Right ventricle myocardium inferior (tissue), 1 donor: ENCODE data around the gene MUC5B. TPM values are rescaled to one million over a fixed set of nuclear protein-coding genes. Genes with fewer than 3 reads are reported as not detected.
"Not testable (repeated sequence)": the region's sequence is repeated elsewhere in the genome, so short reads cannot be mapped to it uniquely, and the experiment has no call there.

ENCODE experiments used
- ATAC-seq: fragments of 200-7000 bp; cut with Tn5 transposase; one replicate; pipeline ENCODE4 v1.9.1; 2020; ENCODE audit warnings: mild to moderate bottlenecking, moderate library complexity
- DNase-seq: peaks from one replicate; pipeline ENCODE4 v3.0.0; 2021; ENCODE audit errors: missing footprints
- intact Hi-C: fragments of 100-400 bp; cut with DNase I; formaldehyde crosslinking; loops from one replicate; pipeline ENCODE4 v1.11.0; 2022
- total RNA-seq: library from RNA; stranded (reverse); fragmentation: NEBNext Ultra II Directional; extraction: Animal tissue kit (Norgen Biotek cat#: 25700); gene quantifications from one replicate; pipeline ENCODE4 v1.2.1, GENCODE V29; 2021
- donor health status: DM: no; HTN: yes; CAD: no; lungs with severe emphysema.

MUC5B gene
- total RNA-seq, 1 donor from 2014 or later: not detected

DNA sequence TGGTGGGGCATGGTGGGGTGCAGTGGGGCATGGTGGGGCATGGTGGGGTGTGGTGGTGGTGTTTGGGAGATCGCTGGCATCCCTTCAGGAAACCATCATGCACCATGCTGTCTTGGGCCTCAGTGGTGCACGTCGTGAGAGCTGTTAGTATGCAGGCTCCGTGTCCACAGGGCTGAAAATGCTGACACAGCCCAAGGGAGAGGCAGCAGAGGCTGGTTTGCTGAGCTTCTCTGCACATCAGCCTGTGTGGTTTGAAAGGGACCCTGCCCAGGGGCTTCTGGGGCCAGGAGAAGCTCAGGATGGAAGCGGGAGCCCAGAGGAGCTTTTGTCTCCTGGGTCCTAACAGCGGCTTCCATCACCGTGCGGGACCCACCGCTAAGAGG, 30.2 kb downstream of the MUC5B start:
- DNase-seq (peak; percentile 17), ATAC-seq (no peak)
- intact Hi-C loops: no loop called here

DNA sequence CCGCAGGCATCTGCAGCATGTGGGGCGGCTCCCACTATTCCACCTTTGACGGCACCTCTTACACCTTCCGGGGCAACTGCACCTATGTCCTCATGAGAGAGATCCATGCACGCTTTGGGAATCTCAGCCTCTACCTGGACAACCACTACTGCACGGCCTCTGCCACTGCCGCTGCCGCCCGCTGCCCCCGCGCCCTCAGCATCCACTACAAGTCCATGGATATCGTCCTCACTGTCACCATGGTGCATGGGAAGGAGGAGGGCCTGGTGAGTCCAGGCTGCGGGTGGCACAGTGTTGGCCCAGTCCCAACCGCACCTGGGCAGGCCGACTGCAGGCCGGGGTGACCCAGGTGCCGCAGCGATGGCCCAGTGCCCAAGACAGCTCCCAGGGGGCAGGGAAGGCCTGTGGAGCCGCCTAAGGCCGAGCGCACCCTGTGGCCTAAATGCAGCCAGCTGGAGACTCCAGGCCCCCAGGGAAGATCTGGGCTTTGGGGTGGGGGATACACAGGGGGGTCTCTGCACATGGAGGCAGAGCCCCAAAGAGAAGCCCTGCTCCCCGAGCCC, 31.3 kb downstream of the MUC5B start:
- DNase-seq: peak; percentile 22
- intact Hi-C loops: no loop called here

DNA sequence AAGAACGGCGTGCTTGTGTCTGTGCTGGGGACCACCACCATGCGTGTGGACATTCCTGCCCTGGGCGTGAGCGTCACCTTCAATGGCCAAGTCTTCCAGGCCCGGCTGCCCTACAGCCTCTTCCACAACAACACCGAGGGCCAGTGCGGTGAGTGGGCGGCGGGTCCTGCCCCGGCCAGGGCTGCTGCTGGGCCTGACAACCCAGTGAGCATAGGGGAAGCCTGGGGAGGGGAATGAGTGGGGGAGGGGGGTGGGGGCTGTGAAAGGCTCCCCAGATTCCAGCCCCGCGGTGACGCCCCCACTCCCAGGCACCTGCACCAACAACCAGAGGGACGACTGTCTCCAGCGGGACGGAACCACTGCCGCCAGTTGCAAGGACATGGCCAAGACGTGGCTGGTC, 31.9 kb downstream of the MUC5B start:
- ATAC-seq (no peak), DNase-seq (peak; percentile 41)
- intact Hi-C loops: no loop called here

More for the DNA sequence above, 31.3 kb downstream of the MUC5B start:
- ATAC-seq: no peak

DNA sequence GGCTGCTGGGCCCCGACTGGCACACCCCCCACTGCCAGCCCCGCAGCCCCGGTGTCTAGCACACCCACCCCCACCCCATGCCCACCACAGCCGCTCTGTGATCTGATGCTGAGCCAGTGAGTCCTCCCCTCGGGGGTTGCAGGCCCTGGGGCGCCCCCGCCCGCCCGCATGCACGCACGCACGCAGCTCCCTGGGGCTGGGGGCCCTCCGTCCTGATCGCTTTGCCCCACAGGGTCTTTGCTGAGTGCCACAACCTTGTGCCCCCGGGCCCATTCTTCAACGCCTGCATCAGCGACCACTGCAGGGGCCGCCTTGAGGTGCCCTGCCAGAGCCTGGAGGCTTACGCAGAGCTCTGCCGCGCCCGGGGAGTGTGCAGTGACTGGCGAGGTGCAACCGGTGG, 32.3 kb downstream of the MUC5B start:
- intact Hi-C loops: no loop called here
- DNase-seq: peak; percentile 15
- no peak for ATAC-seq

DNA sequence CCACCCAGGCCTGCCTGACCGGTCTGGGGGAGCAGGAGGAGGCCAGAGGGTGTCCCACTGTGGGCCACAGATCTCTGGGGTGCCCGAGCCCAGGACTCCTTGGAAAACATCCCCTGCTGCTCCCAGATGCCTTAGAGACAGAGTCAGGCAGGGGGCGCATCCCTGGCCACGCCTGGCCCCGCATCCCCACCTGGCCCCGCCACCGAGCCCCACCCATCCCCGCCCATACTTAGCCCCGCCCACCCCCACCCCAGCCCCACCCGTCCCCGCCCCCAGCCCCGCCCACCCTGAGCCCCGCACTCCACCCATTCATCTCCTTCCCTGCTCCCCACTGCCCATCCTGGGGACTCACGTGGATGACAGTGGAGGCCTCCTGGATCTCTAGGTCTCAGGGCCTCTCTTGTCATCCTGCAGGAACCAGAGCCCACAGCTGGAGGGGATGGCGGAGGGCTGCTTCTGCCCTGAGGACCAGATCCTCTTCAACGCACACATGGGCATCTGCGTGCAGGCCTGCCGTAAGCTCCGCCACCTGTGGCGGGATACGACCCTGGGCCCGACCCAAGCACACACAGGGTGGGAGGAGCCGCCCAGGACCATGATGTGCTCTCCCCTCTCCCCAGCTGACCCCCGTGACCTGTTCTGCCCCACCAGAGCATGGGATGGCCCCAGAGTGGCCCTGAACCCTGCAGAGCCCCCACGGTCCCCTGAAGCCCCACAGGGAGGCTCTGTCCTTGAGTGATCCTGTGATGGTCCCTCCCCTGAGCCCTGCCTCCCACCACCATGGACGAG, 33.6 kb downstream of the MUC5B start:
- peak; percentile 42 for DNase-seq

DNA sequence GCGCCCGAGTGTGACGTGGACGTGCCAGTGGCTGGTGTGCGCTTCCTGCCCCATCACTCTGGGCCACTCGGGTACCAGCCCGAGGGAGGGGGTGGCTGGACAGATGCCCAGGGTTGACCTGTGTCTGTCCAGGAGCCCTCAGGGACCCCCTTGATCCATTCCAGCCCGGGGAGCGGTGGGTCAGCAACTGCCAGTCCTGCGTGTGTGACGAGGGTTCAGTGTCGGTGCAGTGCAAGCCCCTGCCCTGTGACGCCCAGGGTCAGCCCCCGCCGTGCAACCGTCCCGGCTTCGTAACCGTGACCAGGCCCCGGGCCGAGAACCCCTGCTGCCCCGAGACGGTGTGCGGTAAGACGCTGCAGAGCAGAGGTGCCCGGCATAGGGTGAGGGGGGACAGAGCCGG, 34.5 kb downstream of the MUC5B start:
- intact Hi-C loops: no loop called here
- DNase-seq (peak; percentile 60), ATAC-seq (no peak)

More for the DNA sequence above, 33.6 kb downstream of the MUC5B start:
- intact Hi-C loops: no loop called here
- no peak for ATAC-seq

DNA sequence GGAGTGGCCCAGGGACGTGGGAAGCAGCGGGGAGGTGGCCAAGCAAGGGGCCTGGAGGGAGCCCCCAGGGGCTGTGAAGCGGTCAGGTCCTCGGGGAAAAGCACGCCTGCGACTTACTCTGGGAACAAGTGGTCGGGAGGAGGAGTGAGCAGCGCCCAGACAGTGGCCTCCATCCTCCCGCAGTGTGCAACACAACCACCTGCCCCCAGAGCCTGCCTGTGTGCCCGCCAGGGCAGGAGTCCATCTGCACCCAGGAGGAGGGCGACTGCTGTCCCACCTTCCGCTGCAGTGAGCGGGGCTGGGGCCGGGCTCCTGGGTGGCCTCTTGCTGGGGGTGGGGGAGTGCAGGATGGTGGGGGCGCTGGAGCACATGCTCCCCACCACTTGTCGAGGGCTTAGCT, 35.0 kb downstream of the MUC5B start:
- ATAC-seq (no peak), DNase-seq (peak; percentile 65)
- intact Hi-C loops: no loop called here

DNA sequence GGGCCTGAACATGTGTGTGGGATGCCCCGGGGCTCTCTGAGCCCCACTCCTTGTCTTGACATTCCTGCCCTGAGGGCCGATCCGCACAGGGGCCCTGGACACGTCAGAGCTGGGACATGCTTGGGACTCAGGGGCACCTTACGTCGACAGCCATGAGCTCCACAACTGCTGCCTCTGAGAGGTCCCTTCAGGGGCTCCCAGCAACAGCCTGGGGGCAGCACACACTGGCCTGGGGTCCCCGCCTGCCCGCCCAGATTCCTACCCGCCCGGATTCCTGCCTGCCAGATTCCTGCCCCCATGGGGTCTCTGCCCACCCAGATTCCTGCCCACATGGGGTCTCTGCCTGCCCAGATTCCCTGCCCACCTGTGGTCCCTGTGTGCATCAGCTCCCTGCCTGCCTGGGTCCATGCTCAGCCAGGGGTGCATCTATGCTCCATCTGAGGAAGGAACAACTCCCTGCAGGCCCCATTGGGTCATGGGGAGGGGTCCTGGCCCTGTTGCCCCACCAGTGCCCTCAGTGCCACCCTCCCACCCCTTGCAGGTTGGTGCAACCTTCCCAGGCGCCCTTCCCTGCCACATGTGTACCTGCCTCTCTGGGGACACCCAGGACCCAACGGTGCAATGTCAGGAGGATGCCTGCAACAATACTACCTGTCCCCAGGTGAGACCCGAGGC, 35.7 kb downstream of the MUC5B start:
- intact Hi-C loops: no loop called here
- ATAC-seq: no peak
- peak; percentile 44 for DNase-seq

DNA sequence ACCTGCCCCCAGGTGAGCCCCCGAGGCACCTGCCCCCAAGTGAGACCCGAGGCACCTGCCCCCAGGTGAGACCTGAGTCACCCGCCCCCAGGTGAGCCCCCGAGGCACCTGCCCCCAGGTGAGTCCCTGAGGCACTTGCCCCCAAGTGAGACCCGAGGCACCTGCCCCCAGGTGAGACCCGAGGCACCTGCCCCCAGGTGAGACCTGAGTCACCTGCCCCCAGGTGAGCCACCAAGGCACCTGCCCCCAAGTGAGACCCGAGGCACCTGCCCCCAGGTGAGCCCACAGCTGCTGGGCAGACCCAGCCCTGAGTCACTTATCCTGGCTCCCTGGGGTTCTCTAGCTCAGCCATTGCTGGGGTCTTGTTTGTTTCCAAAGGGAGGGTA, 36.2 kb downstream of the MUC5B start:
- intact Hi-C loops: no loop called here
- ATAC-seq (no peak), DNase-seq (peak; percentile 34)

DNA sequence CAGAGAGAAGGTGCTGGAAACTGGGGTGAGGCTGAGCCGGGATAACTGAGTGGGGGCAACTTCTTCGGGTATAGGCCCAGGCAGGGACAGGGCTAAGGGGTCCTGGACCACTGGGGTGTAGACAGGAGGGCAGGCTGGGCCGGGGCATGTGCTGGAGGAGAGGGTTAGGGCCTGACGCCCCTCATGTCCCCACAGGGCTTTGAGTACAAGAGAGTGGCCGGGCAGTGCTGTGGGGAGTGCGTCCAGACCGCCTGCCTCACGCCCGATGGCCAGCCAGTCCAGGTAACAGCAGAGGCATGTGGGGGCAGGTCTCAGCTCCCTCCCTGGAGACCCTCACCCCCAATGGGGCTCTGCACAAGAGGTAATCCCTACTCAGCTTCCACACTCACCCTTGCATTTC, 36.7 kb downstream of the MUC5B start:
- intact Hi-C loops: no loop called here
- DNase-seq: peak; percentile 64
- ATAC-seq: no peak

DNA sequence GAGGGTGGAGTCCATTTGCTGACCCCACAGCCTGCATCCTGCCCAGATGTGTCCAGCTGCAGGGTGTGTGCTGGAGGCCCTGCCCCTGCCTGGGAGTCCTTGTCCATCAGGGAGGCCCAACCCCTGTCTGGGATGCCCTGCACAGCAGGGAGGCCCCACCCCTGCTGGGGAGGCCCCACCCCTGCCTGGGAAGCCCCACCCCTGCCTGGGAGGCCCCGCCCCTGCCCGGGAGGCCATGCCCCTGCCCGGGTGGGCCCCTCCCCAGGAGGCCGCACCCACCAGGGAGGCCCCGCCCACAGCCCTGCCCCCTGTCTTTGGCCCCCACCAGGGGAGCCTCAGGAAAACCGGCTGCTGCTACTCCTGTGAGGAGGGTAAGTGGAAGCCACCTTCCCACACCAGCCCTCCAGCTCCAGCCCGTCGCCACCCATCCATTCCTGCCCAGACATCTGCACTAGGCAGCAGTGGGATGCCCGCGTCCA, 37.2 kb downstream of the MUC5B start:
- DNase-seq (peak; percentile 26), ATAC-seq (no peak)
- intact Hi-C loops: loop anchor here (5.0 kb wide), 1 partner anchor 257 kb away; no protein-coding TSS in a partner anchor

DNA sequence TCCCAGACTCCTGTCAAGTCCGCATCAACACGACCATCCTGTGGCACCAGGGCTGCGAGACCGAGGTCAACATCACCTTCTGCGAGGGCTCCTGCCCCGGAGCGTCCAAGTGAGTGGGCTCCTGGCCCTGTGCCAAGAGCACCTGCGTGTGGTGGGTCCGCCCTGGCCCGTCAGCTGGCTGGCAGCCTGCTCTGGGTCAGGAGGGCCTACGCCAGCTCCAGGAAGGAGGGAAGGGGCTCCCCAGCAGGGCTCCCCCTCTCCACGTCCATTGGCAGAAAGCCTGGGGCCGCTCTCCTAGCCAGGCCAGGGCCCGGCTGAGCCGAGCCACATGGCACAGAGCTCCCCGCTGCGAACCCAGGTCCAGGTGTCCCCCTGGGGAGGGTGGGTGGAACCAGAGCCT, 37.8 kb downstream of the MUC5B start:
- no peak for ATAC-seq
- DNase-seq: peak; percentile 68
- intact Hi-C loops: loop anchor here (5.0 kb wide), 1 partner anchor 257 kb away; no protein-coding TSS in a partner anchor

DNA sequence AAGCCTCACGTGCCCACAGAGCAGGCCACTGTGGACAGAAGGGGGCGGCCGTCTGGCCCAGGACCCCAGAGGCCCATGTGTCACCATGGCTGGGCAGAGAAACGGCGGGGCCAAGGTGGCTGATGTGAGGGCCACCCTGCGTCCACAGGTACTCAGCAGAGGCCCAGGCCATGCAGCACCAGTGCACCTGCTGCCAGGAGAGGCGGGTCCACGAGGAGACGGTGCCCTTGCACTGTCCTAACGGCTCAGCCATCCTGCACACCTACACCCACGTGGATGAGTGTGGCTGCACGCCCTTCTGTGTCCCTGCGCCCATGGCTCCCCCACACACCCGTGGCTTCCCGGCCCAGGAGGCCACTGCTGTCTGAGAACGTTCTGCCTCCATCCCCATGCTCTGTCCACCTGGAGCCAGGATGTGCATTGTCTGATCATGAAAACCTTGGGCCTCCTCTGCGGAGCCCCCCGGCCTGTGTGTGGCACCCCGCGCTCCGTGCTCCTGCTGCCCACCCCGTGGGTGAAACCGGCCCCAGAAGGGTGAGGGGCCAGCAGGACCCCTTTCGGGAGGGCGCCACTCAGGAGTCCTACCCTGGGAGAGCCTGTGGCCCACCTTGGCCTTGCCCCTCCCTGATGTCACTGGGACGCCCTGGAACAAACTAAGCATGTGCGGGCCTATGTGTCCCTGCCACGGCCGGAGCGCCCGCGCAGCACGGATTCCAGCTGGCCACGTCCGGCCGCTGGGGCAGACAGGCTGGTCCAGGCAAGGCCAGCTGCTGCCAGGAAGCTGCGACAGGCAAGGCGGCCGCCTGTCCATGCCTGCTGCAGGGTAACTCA, 38.6 kb downstream of the MUC5B start:
- DNase-seq (peak; percentile 64), ATAC-seq (no peak)
- intact Hi-C loops: loop anchor here (2.0 to 5.0 kb wide), 2 partner anchors 47 to 256 kb away; partner anchors contain the start of gene TOLLIP

DNA sequence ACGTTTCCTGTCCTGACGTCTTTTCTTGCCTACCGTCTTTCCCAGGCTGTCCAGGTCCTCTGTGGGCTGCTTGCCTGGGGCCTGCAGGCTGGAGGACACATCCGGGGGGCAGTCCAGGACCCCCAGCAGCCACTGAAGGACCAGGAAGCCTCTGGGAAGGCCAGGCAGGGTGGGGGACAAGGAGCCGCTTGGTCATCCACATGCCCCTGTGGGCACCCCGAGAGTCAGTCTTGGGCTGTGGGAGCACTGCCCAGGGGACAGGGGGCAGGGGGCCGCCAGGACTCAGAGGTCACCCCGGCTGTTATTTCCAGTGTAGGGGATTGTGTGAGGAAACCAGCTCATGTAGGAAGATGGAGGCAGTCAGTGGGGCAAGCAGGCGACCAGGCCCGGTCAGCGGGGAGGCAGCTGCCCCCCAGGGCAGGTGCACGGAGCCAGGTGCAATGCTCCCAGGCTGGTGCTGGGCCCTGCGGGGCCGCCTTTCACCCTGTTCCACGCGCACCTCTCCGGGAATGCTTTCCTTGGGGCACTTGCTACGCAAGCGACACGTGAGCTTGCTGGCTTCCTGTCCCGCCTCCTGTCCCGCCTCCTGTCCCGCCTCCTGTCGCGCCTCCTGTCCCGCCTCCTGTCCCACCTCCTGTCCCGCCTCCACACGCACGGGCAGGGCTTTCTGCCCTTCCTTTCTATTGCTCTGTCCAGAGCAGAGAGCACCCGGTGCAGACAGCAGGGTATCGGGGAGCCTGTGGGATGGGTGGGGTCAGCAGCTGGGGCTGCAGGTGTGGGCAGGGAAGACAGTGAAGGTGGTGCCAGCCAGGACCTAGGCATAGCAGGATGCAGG, 39.5 kb downstream of the MUC5B start:
- intact Hi-C loops: loop anchor here (2.0 to 5.0 kb wide), 2 partner anchors 46 to 255 kb away; partner anchors contain the start of gene TOLLIP
- peak; percentile 94 for DNase-seq
- ATAC-seq: peak; percentile 96

DNA sequence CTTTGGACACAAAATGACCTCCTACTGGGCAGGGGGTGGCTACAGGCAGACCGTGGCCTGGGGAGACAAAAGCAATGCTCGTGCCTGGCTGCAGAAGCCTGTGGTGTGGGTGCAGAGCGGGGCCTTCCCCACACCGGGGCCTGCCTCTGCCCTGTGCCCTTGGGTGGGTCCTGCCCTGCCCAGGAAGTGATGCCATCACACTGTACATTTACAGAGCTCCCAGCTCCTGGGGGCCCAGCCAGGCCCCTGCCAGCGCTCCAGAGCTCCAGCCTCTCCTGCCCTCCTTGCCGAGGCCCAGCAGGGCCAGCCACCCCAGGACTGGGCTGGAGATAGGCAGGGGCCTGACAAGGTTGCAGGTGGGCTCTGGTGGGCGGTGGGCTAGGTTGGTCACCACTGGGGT, 40.1 kb downstream of the MUC5B start:
- ATAC-seq (peak; percentile 23), DNase-seq (peak; percentile 21)
- intact Hi-C loops: loop anchor here (2.0 to 5.0 kb wide), 2 partner anchors 46 to 254 kb away; partner anchors contain the start of gene TOLLIP

DNA sequence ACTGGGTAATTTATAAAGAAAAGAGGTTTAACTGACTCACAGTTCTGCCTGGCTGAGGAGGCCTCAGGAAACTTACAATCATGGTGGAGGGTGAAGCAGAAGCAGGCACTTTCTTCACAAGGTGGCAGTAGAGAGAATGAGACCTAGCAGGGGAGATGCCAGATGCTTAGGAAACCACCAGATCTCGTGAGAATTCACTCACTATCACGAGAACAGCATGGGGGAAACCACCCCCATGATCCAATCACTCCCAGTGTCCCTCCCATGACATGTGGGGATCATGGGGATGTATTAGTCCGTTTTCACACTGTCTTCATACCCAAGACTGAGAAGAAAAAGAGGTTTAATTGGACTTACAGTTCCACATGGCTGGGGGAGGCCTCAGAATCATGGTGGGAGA, 41.6 kb downstream of the MUC5B start:
- ATAC-seq: not testable (repeated sequence)
- intact Hi-C loops: loop anchor here (5.0 kb wide), 1 partner anchor 253 kb away; no protein-coding TSS in a partner anchor

DNA sequence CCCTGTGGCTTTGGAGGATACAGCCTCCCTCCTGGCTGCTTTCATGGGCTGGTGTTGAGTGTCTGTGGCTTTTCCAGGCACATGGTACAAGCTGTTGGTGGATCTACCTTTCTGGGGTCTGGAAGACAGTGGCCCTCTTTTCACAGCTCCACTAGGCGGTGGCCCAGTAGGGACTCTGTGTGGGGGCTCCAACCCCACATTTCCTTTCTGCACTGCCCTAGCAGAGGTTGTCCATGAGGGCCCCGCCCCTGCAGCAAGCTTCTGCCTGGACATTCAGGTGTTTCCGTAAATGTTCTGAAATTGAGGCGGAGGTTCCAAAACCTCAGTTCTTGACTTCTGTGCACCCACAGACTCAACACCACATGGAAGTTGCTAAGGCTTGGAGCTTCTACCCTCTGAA, 42.6 kb downstream of the MUC5B start:
- ATAC-seq, intact Hi-C loops: not testable (repeated sequence)
- peak; percentile 54 for DNase-seq

More for the DNA sequence above, 41.6 kb downstream of the MUC5B start:
- not testable (repeated sequence) for DNase-seq

DNA sequence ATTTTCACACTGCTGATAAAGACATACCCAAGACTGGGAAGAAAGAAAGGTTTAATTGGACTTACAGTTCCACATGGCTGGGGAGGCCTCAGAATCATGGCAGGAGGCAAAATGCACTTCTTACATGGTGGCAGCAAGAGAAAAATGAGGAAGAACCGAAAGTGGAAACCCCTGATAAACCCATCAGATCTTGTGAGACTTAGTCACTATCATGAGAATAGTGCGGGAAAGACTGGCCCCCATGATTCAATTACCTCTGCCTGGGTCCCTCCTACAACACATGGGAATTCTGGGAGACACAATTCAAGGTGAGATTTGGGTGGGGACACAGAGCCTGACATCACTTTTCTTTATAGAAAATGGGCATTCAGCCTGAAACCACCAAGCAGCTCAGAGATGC, 44.1 kb downstream of the MUC5B start:
- DNase-seq, ATAC-seq, intact Hi-C loops: not testable (repeated sequence)
